Measurements from ENCODE around the gene TPPP. TPM values are rescaled to one million over a fixed set of nuclear protein-coding genes. Genes with fewer than 3 reads are reported as not detected.

The TPPP gene
- total RNA-seq, 2 experiments from 2014 or later: 0.02 to 0.10 TPM

GRCh38 chr5:617896-618295, 75.3 kb downstream of the TPPP start:
- no peaks in the 10 kb centered on the region for H3K27me3 Mint-ChIP-seq (ENCODE audit: low read depth)
- no peak overlapping the region for H3K27ac Mint-ChIP-seq
- H3K9me3 Mint-ChIP-seq: peaks cover 7% of the 10 kb centered on the region
- CTCF ChIA-PET: no interaction called here
- no peak for DNase-seq
- peaks cover 43% of the 10 kb centered on the region for H3K36me3 Mint-ChIP-seq (ENCODE audit: low read depth)
- H3K4me3 Mint-ChIP-seq: no peak overlapping the region
- intact Hi-C loops (cut with micrococcal nuclease): no loop called here
- peaks cover 30% of the 10 kb centered on the region for H3K4me1 Mint-ChIP-seq (ENCODE audit: low read depth)

- no peak overlapping the region for H3K4me3 Mint-ChIP-seq
- H3K9me3 Mint-ChIP-seq: peaks cover 8% of the 10 kb centered on the region
- no peak overlapping the region for H3K27ac Mint-ChIP-seq
- H3K36me3 Mint-ChIP-seq (ENCODE audit: low read depth): peaks cover 40% of the 10 kb centered on the region
- DNase-seq: peak; percentile 4
- H3K27me3 Mint-ChIP-seq (ENCODE audit: low read depth): no peaks in the 10 kb centered on the region
- intact Hi-C loops (cut with micrococcal nuclease): no loop called here
- H3K4me1 Mint-ChIP-seq (ENCODE audit: low read depth): peaks cover 33% of the 10 kb centered on the region
- CTCF ChIA-PET: no interaction called here
Measured at GRCh38 chr5:616484-617039, 76.6 kb downstream of the TPPP start.

- H3K27me3 Mint-ChIP-seq (ENCODE audit: low read depth): peaks cover under 1% of the 10 kb centered on the region
- peaks cover 21% of the 10 kb centered on the region for H3K36me3 Mint-ChIP-seq (ENCODE audit: low read depth)
- H3K4me1 Mint-ChIP-seq (ENCODE audit: low read depth): peaks cover 46% of the 10 kb centered on the region
- peak overlapping the region; percentile 74 for H3K27ac Mint-ChIP-seq
- H3K4me3 Mint-ChIP-seq: peak overlapping the region; percentile 93
- CTCF ChIA-PET: interaction anchor here (0.8 to 1.0 kb wide), 2 partner anchors 23 to 166 kb away, joined by 3 to 6 read pairs; no protein-coding TSS in a partner anchor
- DNase-seq: peak; percentile 34
- intact Hi-C loops (cut with micrococcal nuclease): loop anchor here (1.0 to 5.0 kb wide), 3 partner anchors 139 to 340 kb away; partner anchors contain the start of genes PDCD6 and ZDHHC11B
- H3K9me3 Mint-ChIP-seq: peaks cover 8% of the 10 kb centered on the region
Measured at GRCh38 chr5:612498-613424, 80.4 kb downstream of the TPPP start.

GRCh38 chr5:611731-612486, 81.2 kb downstream of the TPPP start, which contains the start of gene CEP72:
Gene CEP72 (plus strand): TSS chr5:612340. CDS start chr5:612362, 22 bp downstream.
- Mint-ChIP-seq H3K27me3 (ENCODE audit: low read depth) (peaks cover 8% of the 10 kb centered on the region), H3K4me1 (ENCODE audit: low read depth) (peaks cover 51% of the 10 kb centered on the region), H3K9me3 (peaks cover 8% of the 10 kb centered on the region), H3K4me3 (peak within 1 kb of the TSS; percentile 93), H3K36me3 (ENCODE audit: low read depth) (peaks cover 21% of the 10 kb centered on the region), H3K27ac (peak within 1 kb of the TSS; percentile 74)
- DNase-seq: peak; percentile 94
- intact Hi-C loops (cut with micrococcal nuclease): loop anchor here (1.0 to 5.0 kb wide), 4 partner anchors 139 to 340 kb away; partner anchors contain the start of genes EXOC3, PDCD6 and ZDHHC11B
- CTCF ChIA-PET: no interaction called here

- Mint-ChIP-seq H3K27me3 (ENCODE audit: low read depth) (peaks cover 11% of the 10 kb centered on the region), H3K4me3 (peak overlapping the region; percentile 79), H3K9me3 (peaks cover 8% of the 10 kb centered on the region), H3K27ac (no peak overlapping the region), H3K36me3 (ENCODE audit: low read depth) (peaks cover 14% of the 10 kb centered on the region), H3K4me1 (ENCODE audit: low read depth) (peaks cover 45% of the 10 kb centered on the region)
- intact Hi-C loops (cut with micrococcal nuclease): loop anchor here (1.0 to 5.0 kb wide), 3 partner anchors 168 to 339 kb away; partner anchors contain the start of genes EXOC3, PDCD6 and ZDHHC11B
- CTCF ChIA-PET: no interaction called here
- no peak for DNase-seq
Measured at GRCh38 chr5:610744-611730, 82.1 kb downstream of the TPPP start.

DNA sequence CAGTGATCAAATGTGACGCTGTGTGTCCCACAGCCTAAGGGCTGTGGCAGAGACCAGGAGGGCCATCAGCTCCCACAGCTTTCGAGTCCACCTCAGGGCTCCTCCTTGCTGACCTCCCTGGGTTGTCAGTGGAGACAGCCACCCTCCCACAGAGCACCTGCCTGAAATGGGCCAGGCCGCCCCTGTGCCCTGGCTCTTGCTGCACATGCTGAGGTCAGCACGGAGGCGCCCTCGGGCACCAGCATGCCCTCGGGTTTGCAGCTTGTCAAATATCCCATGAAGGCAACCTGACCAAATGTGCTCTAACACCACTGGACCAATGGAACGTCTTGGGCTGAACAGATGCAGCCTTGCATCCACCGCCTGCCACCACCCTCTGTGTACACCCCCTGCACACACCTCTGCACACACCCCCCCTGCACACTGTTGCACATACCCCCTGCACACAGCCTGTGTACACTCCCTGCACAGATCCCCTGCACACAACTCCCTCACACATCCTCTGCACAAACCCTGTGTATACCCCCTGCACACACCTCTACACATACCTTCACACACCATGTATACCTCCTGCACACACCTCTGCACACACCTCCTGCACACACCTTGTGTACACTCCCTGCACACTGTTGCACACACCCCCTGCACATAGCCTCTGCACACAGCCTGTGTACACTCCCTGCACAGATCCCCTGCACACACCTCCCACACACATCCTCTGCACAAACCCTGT, 83.0 kb downstream of the TPPP start:
- CTCF ChIA-PET: no interaction called here
- no peak overlapping the region for H3K4me3 Mint-ChIP-seq
- peaks cover 3% of the 10 kb centered on the region for H3K9me3 Mint-ChIP-seq

More for the DNA sequence above, 83.0 kb downstream of the TPPP start:
- DNase-seq: no peak
- peaks cover 14% of the 10 kb centered on the region for H3K27me3 Mint-ChIP-seq (ENCODE audit: low read depth)
- H3K27ac Mint-ChIP-seq: no peak overlapping the region
- intact Hi-C loops (cut with micrococcal nuclease): loop anchor here (5.0 kb wide), 2 partner anchors 172 to 338 kb away; partner anchors contain the start of genes PDCD6 and ZDHHC11B
- H3K4me1 Mint-ChIP-seq (ENCODE audit: low read depth): peaks cover 39% of the 10 kb centered on the region
- peaks cover 9% of the 10 kb centered on the region for H3K36me3 Mint-ChIP-seq (ENCODE audit: low read depth)

Other genes starting within 250 kb of the TPPP start
- gene SLC9A3, start 168.9 kb downstream of the TPPP start, total RNA-seq: 1 to 10 TPM; 1.6 to 2.3 TPM
- 10 to 100 TPM; 18.3 to 18.8 TPM for gene CEP72, start 81.0 kb downstream of the TPPP start, total RNA-seq
- not detected for gene ZDHHC11B, start 91.4 kb upstream of the TPPP start, total RNA-seq
- gene ZDHHC11, start 157.6 kb upstream of the TPPP start, total RNA-seq: 1 to 10 TPM; 3.6 TPM
- 10 to 100 TPM; 42.4 to 45.4 TPM for gene BRD9, start 199.4 kb upstream of the TPPP start, total RNA-seq
- gene TRIP13, start 199.5 kb upstream of the TPPP start, total RNA-seq: 10 to 100 TPM; 24.0 to 29.9 TPM